NCI-H524 treated with DMSO at 0.1 percent for 48 hours (cell line): ENCODE measurements around the gene PPME1.
A peak's percentile ranks its signal among the peaks of the same experiment; 100 is the strongest.

Experiments
- DNase-seq: peaks from one replicate; lab custom pipeline; 2025; lab: John Stamatoyannopoulos, UW

The PPME1 gene

GRCh38 chr11:74159642-74160041 lies 11.4 kb upstream of the PPME1 start:
- no peak for DNase-seq

DNA sequence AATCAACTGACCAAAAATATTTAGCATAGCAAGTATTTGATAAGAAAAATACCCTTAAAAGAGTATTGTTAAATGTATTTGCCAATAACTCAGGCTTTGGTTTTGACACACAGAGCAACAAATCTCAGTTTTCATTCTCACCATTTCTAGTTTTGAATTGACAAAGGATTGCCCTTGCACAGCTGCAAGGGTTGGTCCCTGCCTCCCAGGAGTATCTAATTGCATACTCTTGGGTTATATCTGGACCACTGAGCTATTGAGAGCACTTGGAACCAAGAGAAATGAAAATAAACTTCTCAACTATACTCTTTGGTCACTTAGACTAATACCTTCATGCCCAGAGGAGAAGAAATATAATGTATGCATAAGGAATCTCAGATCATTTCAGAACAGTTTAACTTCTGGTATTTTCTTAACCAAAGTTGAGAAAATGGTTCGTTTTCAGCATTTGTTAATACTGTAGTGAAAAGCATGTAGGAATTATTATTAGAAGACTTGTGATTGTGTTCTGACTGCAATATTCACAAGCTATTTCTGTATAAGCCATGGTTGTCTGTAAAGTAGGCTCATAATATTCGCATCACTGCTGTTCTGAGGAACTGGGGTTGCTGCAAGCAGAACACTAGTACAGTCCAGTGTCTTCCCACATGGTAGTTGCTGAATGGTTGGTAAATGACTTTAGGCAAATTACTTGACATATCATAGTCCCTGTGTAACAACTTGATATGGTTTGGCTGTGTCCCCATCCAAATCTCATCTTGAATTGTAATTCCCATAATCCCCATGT lies 8.2 kb upstream of the PPME1 start:
- DNase-seq = no peak

GRCh38 chr11:74168838-74169237 lies 2.3 kb upstream of the PPME1 start:
- DNase-seq = no peak

DNA sequence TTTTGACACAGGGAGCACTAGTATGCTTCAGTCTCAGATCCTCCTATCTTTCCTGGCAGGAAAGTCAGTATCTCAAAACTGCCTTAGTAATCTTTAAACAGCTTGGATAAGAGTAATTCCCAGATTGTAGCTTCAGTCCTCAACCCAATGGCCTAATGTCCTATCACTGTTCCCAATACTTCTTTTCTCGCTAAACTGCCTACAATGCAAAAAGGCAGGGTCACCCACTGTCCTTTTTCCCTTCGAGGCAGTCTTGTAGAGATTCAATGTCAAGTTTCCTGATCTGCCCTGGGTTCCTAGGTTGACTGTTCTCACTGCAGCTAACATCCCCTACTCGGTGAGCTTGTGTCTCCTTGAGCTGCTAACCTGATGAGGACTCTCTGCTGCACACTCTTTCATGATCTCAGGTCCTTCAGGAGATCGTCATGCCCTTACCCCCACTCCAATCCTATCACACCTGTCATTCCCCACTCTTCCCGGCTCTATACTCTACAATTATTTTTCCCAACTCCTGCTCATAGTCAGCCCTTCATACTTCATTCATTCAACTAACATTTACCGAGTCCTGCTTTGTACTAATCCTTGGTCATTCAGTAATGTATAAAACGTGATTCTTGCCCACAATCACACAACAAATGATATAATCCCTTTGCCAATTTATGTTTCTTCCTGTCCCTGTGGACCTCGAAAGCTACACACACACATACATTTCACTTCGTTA lies 1.2 kb upstream of the PPME1 start:
- no peak for DNase-seq

GRCh38 chr11:74171630-74171968 lies 510 bp downstream of the PPME1 start:
- DNase-seq = no peak

- no peak for DNase-seq
Measured at GRCh38 chr11:74171997-74172396, 908 bp downstream of the PPME1 start.

DNA sequence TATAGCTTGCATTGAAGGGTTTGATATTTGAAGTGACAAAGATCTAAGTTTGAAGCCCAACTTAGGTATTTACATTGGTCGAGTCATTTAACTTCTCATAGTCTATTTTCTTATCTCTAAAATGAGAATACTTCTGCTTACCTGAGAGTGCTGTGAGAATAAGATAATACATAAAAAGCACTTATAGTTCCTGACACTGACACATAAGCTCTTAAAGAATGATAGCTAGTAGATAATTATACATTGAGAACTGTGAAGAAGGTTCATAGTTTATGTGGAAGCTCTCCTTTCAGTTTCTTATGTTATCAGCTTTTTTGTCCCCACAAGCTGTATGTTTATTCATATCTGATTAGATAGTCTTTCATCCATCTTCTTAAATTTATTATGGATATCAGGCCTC lies 4.8 kb downstream of the PPME1 start:
- DNase-seq = no peak

GRCh38 chr11:74179234-74180052 lies 8.4 kb downstream of the PPME1 start:
- no peak for DNase-seq

DNA sequence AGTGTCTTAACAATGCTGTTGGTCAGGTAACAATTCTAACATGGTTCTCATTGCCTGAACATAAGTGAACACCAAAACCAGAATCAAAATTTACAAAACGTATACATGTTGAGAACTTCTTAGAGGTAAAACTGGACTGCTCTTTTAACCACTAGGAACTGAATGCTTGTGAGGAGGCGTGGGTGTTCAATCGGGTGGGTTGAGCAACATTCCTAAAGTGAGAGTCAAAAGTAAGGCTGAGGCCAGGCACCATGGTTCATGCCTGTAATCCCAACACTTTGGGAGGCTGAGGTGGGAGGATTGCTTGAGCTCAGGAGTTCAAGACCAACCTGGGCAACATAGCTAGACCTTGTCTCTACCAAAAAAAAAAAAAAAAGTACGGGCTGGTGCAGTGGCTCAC lies 11.5 kb downstream of the PPME1 start:
- DNase-seq = no peak

GRCh38 chr11:74185285-74185684 lies 14.2 kb downstream of the PPME1 start:
- no peak for DNase-seq

DNA sequence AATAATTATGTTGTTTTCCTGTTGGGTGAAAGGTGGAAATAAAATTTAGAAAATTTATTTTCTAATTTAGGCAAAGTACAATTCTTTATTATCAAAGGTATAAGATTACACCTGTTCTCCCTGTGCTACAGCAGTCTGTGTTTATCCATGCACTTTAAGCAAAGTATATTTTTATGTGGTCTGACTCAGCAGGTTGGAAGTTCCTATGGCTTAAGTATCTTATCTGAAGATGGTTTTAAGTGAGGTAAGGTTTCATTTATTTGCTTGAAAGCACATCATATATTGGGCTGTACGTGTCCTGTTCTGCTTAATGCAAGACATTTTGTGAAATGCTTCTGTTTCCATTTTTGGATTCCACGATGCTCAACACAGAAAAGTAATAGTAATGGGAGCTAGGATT lies 14.6 kb downstream of the PPME1 start:
- no peak for DNase-seq

DNA sequence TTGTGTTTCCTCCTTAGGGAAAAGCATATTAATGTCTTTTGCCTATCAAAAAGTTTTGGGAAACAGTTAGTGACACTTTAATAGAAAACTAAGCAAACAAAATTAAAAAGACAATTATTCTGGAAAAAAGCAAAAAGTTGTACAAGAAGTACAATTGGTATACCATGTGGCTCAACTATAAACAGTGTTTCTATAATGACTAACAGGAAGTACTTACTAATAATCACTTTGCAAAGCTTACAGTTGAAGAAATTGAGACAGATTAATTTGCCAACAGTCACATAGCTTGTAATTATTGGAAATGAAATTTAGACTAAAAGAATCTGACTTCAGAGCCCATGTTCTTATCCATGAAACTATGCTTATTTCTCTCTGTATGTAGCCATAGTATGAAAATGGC lies 24.7 kb downstream of the PPME1 start:
- no peak for DNase-seq

GRCh38 chr11:74196781-74197486 lies 25.8 kb downstream of the PPME1 start:
- DNase-seq = no peak

GRCh38 chr11:74203966-74204365 lies 32.9 kb downstream of the PPME1 start:
- no peak for DNase-seq

GRCh38 chr11:74204701-74205100 lies 33.6 kb downstream of the PPME1 start:
- DNase-seq = no peak

- peak; percentile 1 for DNase-seq
Measured at GRCh38 chr11:74205181-74205580, 34.1 kb downstream of the PPME1 start.

DNA sequence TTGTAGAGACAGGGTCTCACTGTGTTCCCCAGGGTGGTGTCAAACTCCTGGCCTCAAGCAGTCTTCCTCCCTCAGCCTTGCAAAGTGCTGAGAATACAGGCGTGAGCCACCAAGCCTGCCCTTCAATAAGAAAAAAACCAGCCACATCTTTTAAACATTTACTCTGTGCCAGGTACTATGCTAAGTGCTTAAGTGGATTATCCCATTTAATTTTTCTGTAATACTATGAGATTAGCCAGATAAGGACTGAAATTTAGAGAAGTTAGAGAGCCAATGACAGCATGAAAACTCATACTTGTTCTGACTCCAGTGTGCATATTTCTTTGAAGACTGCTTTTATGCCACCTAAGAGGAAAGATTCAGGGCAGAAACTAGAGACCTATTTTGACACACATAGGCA lies 35.7 kb downstream of the PPME1 start:
- no peak for DNase-seq

GRCh38 chr11:74208507-74208906 lies 37.4 kb downstream of the PPME1 start:
- DNase-seq = no peak

- no peak for DNase-seq
Measured at GRCh38 chr11:74212533-74212932, 41.4 kb downstream of the PPME1 start.

GRCh38 chr11:74220376-74220775 lies 49.3 kb downstream of the PPME1 start:
- DNase-seq = no peak

DNA sequence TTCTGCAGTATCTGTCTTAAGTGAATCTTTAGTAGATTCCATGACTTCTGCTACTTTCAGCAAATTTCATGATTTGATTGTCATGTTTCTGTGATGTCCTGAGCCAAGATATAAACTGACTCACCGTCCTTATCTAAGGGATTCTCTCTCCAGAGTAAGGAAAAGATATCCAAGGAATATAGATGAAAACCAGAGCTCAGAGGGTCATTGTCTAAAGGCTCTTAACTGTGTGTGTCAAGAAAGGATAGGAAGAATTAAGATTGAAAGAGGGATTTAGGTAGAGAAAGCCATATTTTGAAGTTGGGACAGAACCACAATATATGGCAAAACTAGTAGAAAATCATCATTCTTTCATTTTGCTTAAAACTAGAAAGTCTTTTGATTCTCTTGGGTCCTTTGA lies 50.7 kb downstream of the PPME1 start:
- no peak for DNase-seq

GRCh38 chr11:74225565-74225964 lies 54.5 kb downstream of the PPME1 start:
- no peak for DNase-seq
